GM19351 (cell line): ENCODE data around the gene MDFI.
"Not testable (repeated sequence)": the region's sequence is repeated elsewhere in the genome, so short reads cannot be mapped to it uniquely, and the experiment has no call there.

ENCODE experiments used
- ATAC-seq: cut with Tn5 transposase; IDR thresholded peaks from one replicate; pipeline ENCODE4 v1.9.1; 2021; ENCODE audit warnings: mild to moderate bottlenecking, moderate library complexity; ENCODE audit not compliant: unreplicated experiment

MDFI gene

GRCh38 chr6:41602422-41602743, 35.9 kb upstream of the MDFI start:
- no peak for ATAC-seq

- no peak for ATAC-seq
Observed at GRCh38 chr6:41602864-41603608, 35.2 kb upstream of the MDFI start.

- ATAC-seq = no peak
Observed at GRCh38 chr6:41604006-41604405, 34.3 kb upstream of the MDFI start.

GRCh38 chr6:41605649-41606048, 32.6 kb upstream of the MDFI start:
- no peak for ATAC-seq

GRCh38 chr6:41607036-41607435, 31.2 kb upstream of the MDFI start:
- no peak for ATAC-seq

GRCh38 chr6:41607736-41608135, 30.5 kb upstream of the MDFI start:
- ATAC-seq = no peak

GRCh38 chr6:41608443-41609151, 29.7 kb upstream of the MDFI start:
- ATAC-seq = no peak

GRCh38 chr6:41614715-41615114, 23.6 kb upstream of the MDFI start:
- ATAC-seq = no peak

GRCh38 chr6:41615311-41615710, 23.0 kb upstream of the MDFI start:
- ATAC-seq = no peak

- no peak for ATAC-seq
Observed at GRCh38 chr6:41618598-41618997, 19.7 kb upstream of the MDFI start.

- not testable (repeated sequence) for ATAC-seq
Observed at GRCh38 chr6:41619193-41619592, 19.1 kb upstream of the MDFI start.

GRCh38 chr6:41621367-41621766, 16.9 kb upstream of the MDFI start:
- no peak for ATAC-seq

- ATAC-seq = no peak
Observed at GRCh38 chr6:41621802-41622201, 16.5 kb upstream of the MDFI start.

- ATAC-seq = no peak
Observed at GRCh38 chr6:41622206-41622988, 15.9 kb upstream of the MDFI start.

- no peak for ATAC-seq
Observed at GRCh38 chr6:41623330-41623729, 14.9 kb upstream of the MDFI start.

GRCh38 chr6:41624621-41625380, 13.5 kb upstream of the MDFI start:
- ATAC-seq = no peak

- ATAC-seq = no peak
Observed at GRCh38 chr6:41625442-41625841, 12.8 kb upstream of the MDFI start.

- no peak for ATAC-seq
Observed at GRCh38 chr6:41626022-41626421, 12.2 kb upstream of the MDFI start.

GRCh38 chr6:41626917-41627316, 11.4 kb upstream of the MDFI start:
- no peak for ATAC-seq

GRCh38 chr6:41629128-41629527, 9.1 kb upstream of the MDFI start:
- ATAC-seq = no peak

GRCh38 chr6:41630069-41630468, 8.2 kb upstream of the MDFI start:
- ATAC-seq = no peak
